Measurements from ENCODE around the gene MAPK9. TPM values are rescaled to one million over a fixed set of nuclear protein-coding genes. Genes with fewer than 3 reads are reported as not detected.

MAPK9 gene
- total and polyA plus RNA-seq, 2 experiments from 2014 or later: 22.5 to 23.7 TPM

- H3K27me3 ChIP-seq (replicated peaks; ENCODE audit: insufficient read depth): no peaks in the 10 kb centered on the region
- no peak overlapping the region for H3K9ac ChIP-seq
- peaks cover 43% of the 10 kb centered on the region for H3K36me3 ChIP-seq (ENCODE audit: low read depth)
- H3K9me2 ChIP-seq (ENCODE audit: insufficient read depth): no peaks in the 10 kb centered on the region
- TF ChIP-seq EZH2 (IDR thresholded peaks at IDR 0.05; ENCODE audit: insufficient read depth, poor library complexity, severe bottlenecking) (no peak), EZH2phosphoT487 (IDR thresholded peaks at IDR 0.05; ENCODE audit: insufficient read depth, low read depth) (no peak)
- no peak overlapping the region for H3K27ac ChIP-seq
- H3K9me3 ChIP-seq (ENCODE audit: low read depth): no peaks in the 10 kb centered on the region
- H3K4me3 ChIP-seq: no peak overlapping the region
- no peaks in the 10 kb centered on the region for H4K20me1 ChIP-seq (ENCODE audit: insufficient read depth)
- peaks cover under 1% of the 10 kb centered on the region; the same call in 1 of the 2 replicates for H3K4me1 ChIP-seq (ENCODE audit: insufficient read depth)
- 93 to 96% methylated on average over 8 of the region's 8 CpGs for WGBS, 2 experiments (ENCODE audit: low coverage in 1 of 2, low lambda C conversion rate in 2 of 2, missing lambda C conversion rate in 2 of 2)
- H2AFZ ChIP-seq: no peak overlapping the region
- no peaks in the 10 kb centered on the region for H3K79me2 ChIP-seq (ENCODE audit: insufficient read depth)
- no peak overlapping the region for H3K4me2 ChIP-seq (ENCODE audit: unreplicated experiment)
- in situ Hi-C loops (cut with MboI): no loop called here
- H3F3A ChIP-seq (ENCODE audit: insufficient read depth): peaks cover 3% of the 10 kb centered on the region
- no peak for DNase-seq
These were observed 32.7 kb upstream of the MAPK9 start for GRCh38 chr5:180324601-180324950.

- no peak overlapping the region for H3K4me2 ChIP-seq (ENCODE audit: unreplicated experiment)
- no peaks in the 10 kb centered on the region for H3K9me3 ChIP-seq (ENCODE audit: low read depth)
- H3K4me1 ChIP-seq (ENCODE audit: insufficient read depth): no peaks in the 10 kb centered on the region
- H3K9me2 ChIP-seq (ENCODE audit: insufficient read depth): no peaks in the 10 kb centered on the region
- peaks cover 40% of the 10 kb centered on the region for H3K36me3 ChIP-seq (ENCODE audit: low read depth)
- TF ChIP-seq EZH2 (IDR thresholded peaks at IDR 0.05; ENCODE audit: insufficient read depth, poor library complexity, severe bottlenecking) (no peak), EZH2phosphoT487 (IDR thresholded peaks at IDR 0.05; ENCODE audit: insufficient read depth, low read depth) (no peak)
- DNase-seq: no peak
- H3K79me2 ChIP-seq (ENCODE audit: insufficient read depth): no peaks in the 10 kb centered on the region
- H3K4me3 ChIP-seq: no peak overlapping the region
- in situ Hi-C loops (cut with MboI): no loop called here
- no peaks in the 10 kb centered on the region for H3K27me3 ChIP-seq (replicated peaks; ENCODE audit: insufficient read depth)
- WGBS, 2 experiments (ENCODE audit: low coverage in 1 of 2, low lambda C conversion rate in 2 of 2, missing lambda C conversion rate in 2 of 2): 87 to 90% methylated on average over 11 of the region's 11 CpGs
- no peaks in the 10 kb centered on the region for H4K20me1 ChIP-seq (ENCODE audit: insufficient read depth)
- H3K9ac ChIP-seq: no peak overlapping the region
- no peaks in the 10 kb centered on the region for H3F3A ChIP-seq (ENCODE audit: insufficient read depth)
- H3K27ac ChIP-seq: no peak overlapping the region
- H2AFZ ChIP-seq: no peak overlapping the region
These were observed 32.2 kb upstream of the MAPK9 start for GRCh38 chr5:180323941-180324600.

GRCh38 chr5:180323160-180323559 lies 31.3 kb upstream of the MAPK9 start:
- Histone ChIP-seq H3K4me3 (no peak overlapping the region), H3K27ac (no peak overlapping the region), H3K9me2 (ENCODE audit: insufficient read depth) (no peaks in the 10 kb centered on the region), H3K4me2 (ENCODE audit: unreplicated experiment) (no peak overlapping the region), H3K9ac (no peak overlapping the region), H4K20me1 (ENCODE audit: insufficient read depth) (no peaks in the 10 kb centered on the region), H3K4me1 (ENCODE audit: insufficient read depth) (no peaks in the 10 kb centered on the region), H3K79me2 (ENCODE audit: insufficient read depth) (no peaks in the 10 kb centered on the region), H2AFZ (no peak overlapping the region), H3K9me3 (ENCODE audit: low read depth) (no peaks in the 10 kb centered on the region), H3F3A (ENCODE audit: insufficient read depth) (no peaks in the 10 kb centered on the region), H3K36me3 (ENCODE audit: low read depth) (peaks cover 37% of the 10 kb centered on the region), H3K27me3 (replicated peaks; ENCODE audit: insufficient read depth) (no peaks in the 10 kb centered on the region)
- in situ Hi-C loops (cut with MboI): no loop called here
- TF ChIP-seq EZH2phosphoT487 (IDR thresholded peaks at IDR 0.05; ENCODE audit: insufficient read depth, low read depth): no peak
- TF ChIP-seq EZH2 (IDR thresholded peaks at IDR 0.05; ENCODE audit: insufficient read depth, poor library complexity, severe bottlenecking): no peak
- 90 to 93% methylated on average over 14 of the region's 14 CpGs for WGBS, 2 experiments (ENCODE audit: low coverage in 1 of 2, low lambda C conversion rate in 2 of 2, missing lambda C conversion rate in 2 of 2)
- DNase-seq: no peak

- H3K4me2 ChIP-seq (ENCODE audit: unreplicated experiment): no peak overlapping the region
- no peaks in the 10 kb centered on the region for H3F3A ChIP-seq (ENCODE audit: insufficient read depth)
- H3K9me3 ChIP-seq (ENCODE audit: low read depth): no peaks in the 10 kb centered on the region
- no peak overlapping the region for H3K27ac ChIP-seq
- no peaks in the 10 kb centered on the region for H3K27me3 ChIP-seq (replicated peaks; ENCODE audit: insufficient read depth)
- no peak overlapping the region for H2AFZ ChIP-seq
- H4K20me1 ChIP-seq (ENCODE audit: insufficient read depth): no peaks in the 10 kb centered on the region
- H3K4me3 ChIP-seq: no peak overlapping the region
- peaks cover 42% of the 10 kb centered on the region for H3K36me3 ChIP-seq (ENCODE audit: low read depth)
- H3K4me1 ChIP-seq (ENCODE audit: insufficient read depth): no peaks in the 10 kb centered on the region
- no peaks in the 10 kb centered on the region for H3K9me2 ChIP-seq (ENCODE audit: insufficient read depth)
- H3K79me2 ChIP-seq (ENCODE audit: insufficient read depth): no peaks in the 10 kb centered on the region
- in situ Hi-C loops (cut with MboI): no loop called here
- H3K9ac ChIP-seq: no peak overlapping the region
- WGBS, 2 experiments (ENCODE audit: low coverage in 1 of 2, low lambda C conversion rate in 2 of 2, missing lambda C conversion rate in 2 of 2): 95% methylated on average over 22 to 23 of the region's 23 CpGs
- DNase-seq: no peak
- TF ChIP-seq EZH2 (IDR thresholded peaks at IDR 0.05; ENCODE audit: insufficient read depth, poor library complexity, severe bottlenecking) (no peak), EZH2phosphoT487 (IDR thresholded peaks at IDR 0.05; ENCODE audit: insufficient read depth, low read depth) (no peak)
These were observed 26.7 kb upstream of the MAPK9 start for GRCh38 chr5:180318456-180319089.
